Lung (tissue), 12 donors: ENCODE measurements around the gene FGD1. TPM values are rescaled to one million over a fixed set of nuclear protein-coding genes. Genes with fewer than 3 reads are reported as not detected.

Experiments used
- ATAC-seq: fragments of 200-7000 bp; cut with Tn5 transposase; one replicate; pipeline ENCODE4 v1.9.1; 2020; ENCODE audit warnings: moderate number of reproducible peaks; ENCODE audit not compliant: insufficient read depth, low FRiP score
- DNase-seq, 3 donors: peaks; one replicate each; pipeline ENCODE4 v3.0.0-alpha.2; 2013 to 2017
- H3K27ac ChIP-seq, 2 donors: one replicate each; pipeline ENCODE4 v1.5.1; 2013; ENCODE audit warnings: mild to moderate bottlenecking in 2 of 2, moderate library complexity in 2 of 2, control low read depth in 1 of 2, inconsistent platforms in 1 of 2, low read depth in 1 of 2, low read length in 1 of 2
- H3K27me3 ChIP-seq, 3 donors: one replicate each; pipeline ENCODE4 v1.5.1; 2013; ENCODE audit warnings: low read length in 2 of 3; ENCODE audit not compliant: control insufficient read depth in 3 of 3, insufficient read depth in 3 of 3
- H3K36me3 ChIP-seq, 4 donors: one replicate each; pipeline ENCODE4 v1.5.1; 2013; ENCODE audit warnings: low read length in 4 of 4, mild to moderate bottlenecking in 1 of 4, moderate library complexity in 1 of 4; ENCODE audit not compliant: control insufficient read depth in 4 of 4, insufficient read depth in 4 of 4
- H3K4me1 ChIP-seq, 5 donors: one replicate each; pipeline ENCODE4 v1.5.1; 2013; ENCODE audit warnings: low read length in 5 of 5, mild to moderate bottlenecking in 2 of 5, moderate library complexity in 1 of 5; ENCODE audit not compliant: control insufficient read depth in 5 of 5, insufficient read depth in 5 of 5
- H3K4me3 ChIP-seq: one replicate; pipeline ENCODE4 v1.5.1; 2013; ENCODE audit warnings: mild to moderate bottlenecking, control low read depth, moderate library complexity
- H3K9ac ChIP-seq, 2 donors: one replicate each; pipeline ENCODE4 v1.5.1; 2013; ENCODE audit warnings: low read length in 2 of 2, control low read depth in 1 of 2; ENCODE audit not compliant: insufficient read depth in 1 of 2
- H3K9me3 ChIP-seq, 4 donors: one replicate each; pipeline ENCODE4 v1.5.1; 2013; ENCODE audit warnings: low read length in 3 of 4, mild to moderate bottlenecking in 1 of 4, moderate library complexity in 1 of 4; ENCODE audit not compliant: control insufficient read depth in 4 of 4, insufficient read depth in 3 of 4
- CTCF ChIP-seq: IDR thresholded peaks from 2 replicates; pipeline ENCODE4 v1.5.1; 2012; ENCODE audit warnings: mild to moderate bottlenecking; ENCODE audit errors: control extremely low read depth, extremely low read depth
- WGBS, 2 donors: extraction: QIAGEN DNeasy Blood & Tissue Kit; methylation state at CpG; one replicate each; pipeline ENCODE4 v1.1.7; 2013; 5-methylcytosine and 5-hydroxymethylcytosine counted together
- polyA plus RNA-seq, 2 donors: library from polyadenylated mRNA; stranded (reverse); fragments of 200-250 nt; gene quantifications; one replicate each; pipeline ENCODE4 v1.2.1, GENCODE V29; 2013
- total RNA-seq, 2 donors: library from RNA; depleted of rRNA in 1 of 2; stranded (reverse); fragments of >200 nt in 1 of 2; gene quantifications; one replicate each; pipeline ENCODE4 v1.2.1, GENCODE V29; 2014 to 2021
- donor health status: control.
- donor health status: control.
- donor health status: Bipolar disorder and iron deficiency.
- donor health status: healthy.
- donor health status: DM: yes; HTN: yes; CAD: no.

The FGD1 gene
- total and polyA plus RNA-seq, 4 donors = 1.3 to 6.4 (median 2.5) TPM

- Histone ChIP-seq H3K9ac (no peak overlapping the region), H3K36me3 (no peaks in the 10 kb centered on the region)
- ATAC-seq = no peak
Observed at GRCh38 chrX:54435121-54435520, 60.9 kb downstream of the FGD1 start.

GRCh38 chrX:54430519-54430918 is 65.5 kb downstream of the FGD1 start:
- no peak overlapping the region for H3K4me3 ChIP-seq
- no peaks in the 10 kb centered on the region for H3K36me3 ChIP-seq
- ATAC-seq (no peak), DNase-seq (no peak)
- no peaks in the 10 kb centered on the region for H3K27me3 ChIP-seq
- no peak overlapping the region for H3K9ac ChIP-seq
- no peak for TF ChIP-seq CTCF
- H3K4me1 ChIP-seq = no peaks in the 10 kb centered on the region
- H3K9me3 ChIP-seq = no peaks in the 10 kb centered on the region
- H3K27ac ChIP-seq = no peak overlapping the region

More at GRCh38 chrX:54435121-54435520, 60.9 kb downstream of the FGD1 start:
- H3K27me3 ChIP-seq = no peaks in the 10 kb centered on the region
- no peak overlapping the region for H3K27ac ChIP-seq
- no peak for TF ChIP-seq CTCF
- no peaks in the 10 kb centered on the region for H3K4me1 ChIP-seq
- 55 to 60% methylated on average over 2 of the region's 2 CpGs for WGBS, 2 donors
- no peak for DNase-seq
- no peaks in the 10 kb centered on the region for H3K9me3 ChIP-seq
- no peak overlapping the region for H3K4me3 ChIP-seq

GRCh38 chrX:54427837-54428424 is 68.1 kb downstream of the FGD1 start:
- Histone ChIP-seq H3K27me3 (peaks cover 0 to 4% (median 0%) of the 10 kb centered on the region in 3 donors), H3K4me3 (no peak overlapping the region), H3K9ac (no peak overlapping the region), H3K36me3 (no peaks in the 10 kb centered on the region), H3K9me3 (peaks cover 0 to 2% (median 0%) of the 10 kb centered on the region in 4 donors), H3K27ac (no peak overlapping the region), H3K4me1 (no peaks in the 10 kb centered on the region)
- DNase-seq = no peak
- no peak for ATAC-seq
- TF ChIP-seq CTCF = no peak
- 45 to 96% methylated on average over 2 of the region's 2 CpGs for WGBS, 2 donors
